T-helper 22 cell (primary cell): Measurements from ENCODE around the gene MIX23.
"Not testable (repeated sequence)": the region's sequence is repeated elsewhere in the genome, so short reads cannot be mapped to it uniquely, and the experiment has no call there.

Source experiments
- DNase-seq: peaks from one replicate; pipeline ENCODE4 v3.0.0-alpha.2; 2020; ENCODE audit warnings: low read depth

MIX23 gene

DNA sequence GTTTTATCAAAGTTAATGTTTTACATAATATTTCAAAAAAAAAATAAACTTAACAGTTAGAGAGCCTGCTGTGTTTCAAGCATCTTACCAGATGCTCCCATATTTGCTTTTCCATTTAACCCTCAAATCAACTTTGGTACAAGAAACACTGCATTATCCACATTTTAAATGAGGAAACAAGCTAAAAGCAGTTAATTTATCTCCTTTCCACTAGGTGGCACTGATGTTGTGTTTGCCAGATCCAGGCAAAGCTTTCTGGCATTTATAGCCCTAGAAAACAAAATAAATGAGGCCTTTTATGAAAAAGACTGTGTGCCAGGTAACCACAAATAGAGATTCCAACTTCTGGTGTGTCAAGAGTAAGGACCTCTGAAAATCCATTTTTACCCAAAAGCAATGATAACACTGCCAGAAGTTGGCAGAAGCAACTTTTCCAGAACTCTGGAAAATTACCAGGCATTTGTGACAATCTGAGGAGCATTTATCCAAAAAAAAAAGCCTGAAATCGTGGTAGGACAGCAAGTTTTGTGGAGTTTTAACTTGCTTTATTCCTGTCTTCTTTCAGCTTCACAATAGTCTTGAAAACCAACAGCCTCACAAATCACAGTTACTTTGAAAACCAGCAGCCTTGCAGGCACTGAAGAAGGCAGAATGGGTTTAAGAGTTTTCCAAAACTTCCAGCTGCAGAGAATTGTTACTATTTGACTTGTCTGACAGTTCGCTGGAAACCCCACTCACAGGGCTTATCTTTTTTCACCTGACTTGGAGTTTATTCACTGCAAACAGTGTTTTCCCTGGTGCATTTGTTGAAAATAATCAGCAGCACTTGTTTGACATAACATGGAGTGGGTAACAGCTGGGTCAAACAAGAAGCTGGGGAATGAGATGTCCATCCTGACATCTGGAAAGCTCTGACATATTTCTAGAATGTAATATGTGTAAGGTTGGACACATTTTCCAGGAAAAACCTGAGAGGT, 10.1 kb upstream of the MIX23 start:
- DNase-seq = no peak

GRCh38 chr3:122391681-122392446, 8.8 kb upstream of the MIX23 start:
- DNase-seq = no peak

DNA sequence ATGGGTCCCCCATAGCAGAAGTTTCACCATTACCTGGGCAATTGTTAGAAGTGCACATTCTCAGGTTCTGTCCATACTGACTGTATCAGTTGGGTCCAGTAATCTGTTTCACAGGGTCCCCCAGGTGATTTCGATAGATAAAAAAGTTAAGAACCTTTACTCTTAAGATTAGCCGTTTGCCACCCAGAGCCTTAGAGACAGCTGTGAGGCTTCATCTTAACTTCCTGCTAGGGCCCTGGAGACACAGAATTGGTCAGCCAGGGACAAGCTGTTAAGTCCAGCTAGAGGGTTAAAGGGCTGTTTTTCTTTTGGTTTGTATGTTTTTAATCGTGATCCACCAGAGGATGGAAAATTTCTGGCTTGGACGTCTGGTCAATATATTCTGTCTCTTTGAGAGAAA, 7.6 kb upstream of the MIX23 start:
- no peak for DNase-seq

DNA sequence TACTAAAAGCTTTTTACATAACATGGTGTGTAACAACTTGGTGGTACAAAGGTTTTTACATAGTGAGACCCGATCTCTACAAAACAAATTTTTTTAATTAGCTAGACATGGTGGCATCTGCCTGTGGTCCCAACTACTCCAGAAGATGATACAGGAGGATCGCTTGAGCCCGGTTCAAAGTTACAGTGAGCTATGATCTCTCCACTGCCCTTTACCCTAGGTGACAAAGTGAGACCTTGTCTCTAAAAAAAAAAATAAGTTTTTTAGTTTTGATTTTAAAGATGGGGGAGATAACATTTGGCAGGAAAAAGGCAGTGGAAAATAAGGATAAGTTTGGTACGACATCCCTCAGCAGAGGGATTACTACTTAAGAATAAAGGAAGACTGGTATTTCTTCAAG, 6.9 kb upstream of the MIX23 start:
- DNase-seq = no peak

GRCh38 chr3:122389197-122389596, 6.2 kb upstream of the MIX23 start:
- DNase-seq = no peak

- DNase-seq = no peak
These were observed 4.7 kb upstream of the MIX23 start for GRCh38 chr3:122387709-122388108.

DNA sequence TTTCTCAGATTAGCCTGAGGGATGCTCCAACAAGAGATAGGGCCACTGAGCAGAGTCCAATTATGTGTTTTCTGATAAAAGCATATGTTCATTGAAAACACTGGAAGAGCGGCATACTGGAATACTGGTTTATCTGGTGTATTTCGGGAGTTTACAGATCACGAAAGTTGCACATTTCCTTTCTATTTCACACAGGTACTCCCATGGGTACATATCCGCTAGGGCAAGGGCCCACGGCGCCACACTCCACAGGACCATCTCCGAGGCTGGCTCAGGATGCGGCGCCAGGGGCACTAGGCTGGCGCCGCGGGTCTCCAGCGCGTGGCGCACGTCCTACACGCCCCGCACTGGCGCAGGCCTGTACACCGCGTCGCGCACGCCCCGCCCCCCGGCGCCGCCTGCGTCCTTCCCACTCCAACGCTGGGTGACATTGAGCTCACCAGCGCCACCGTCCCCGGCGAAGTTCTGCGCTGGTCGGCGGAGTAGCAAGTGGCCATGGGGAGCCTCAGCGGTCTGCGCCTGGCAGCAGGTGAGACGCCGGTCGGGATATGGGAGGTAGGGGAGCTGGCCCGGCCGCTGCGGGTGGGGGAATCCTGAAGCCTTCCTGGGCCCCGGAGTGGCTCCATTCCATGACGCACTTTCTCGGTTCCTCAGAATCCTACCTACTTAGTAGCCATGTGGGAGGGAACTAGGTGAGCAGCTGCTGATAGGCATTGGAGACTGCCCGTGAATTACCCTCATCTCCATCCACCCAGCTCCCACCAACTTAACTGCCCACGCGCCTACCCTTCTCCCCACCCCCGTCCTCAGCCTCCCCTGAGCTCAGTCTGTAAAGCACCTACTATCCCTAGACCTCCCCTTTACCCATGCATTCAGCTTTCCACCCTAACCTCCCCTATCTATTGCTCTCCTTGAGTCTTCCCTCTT, 1.0 kb upstream of the MIX23 start, which contains the start of gene FAM162A:
Gene FAM162A, plus strand, starts transcription at position 412 of the 927 bp plus-strand sequence. Its CDS starts 84 bp downstream, at position 496.
- peak; percentile 87 for DNase-seq

- no peak for DNase-seq
These were observed 5.1 kb downstream of the MIX23 start for GRCh38 chr3:122377975-122378374.

GRCh38 chr3:122374034-122374433, 9.0 kb downstream of the MIX23 start:
- no peak for DNase-seq

DNA sequence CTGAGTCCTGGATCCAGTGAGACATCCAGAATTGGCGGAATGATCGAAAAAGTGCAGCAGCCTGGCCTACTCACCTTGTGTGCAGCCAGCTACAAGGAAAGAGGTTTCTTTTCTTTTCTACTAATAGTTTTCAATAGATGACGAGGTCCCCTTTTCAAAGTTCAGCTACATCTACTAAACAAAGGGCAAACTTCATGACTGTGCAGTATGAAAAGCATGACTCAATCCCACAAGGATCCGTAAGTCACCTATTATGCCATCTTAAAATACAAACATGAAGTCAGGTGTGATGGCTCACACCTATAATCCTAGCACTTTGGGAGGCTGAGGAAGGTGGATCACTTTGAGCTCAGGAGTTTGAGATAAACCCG, 16.7 kb downstream of the MIX23 start:
- no peak for DNase-seq

DNA sequence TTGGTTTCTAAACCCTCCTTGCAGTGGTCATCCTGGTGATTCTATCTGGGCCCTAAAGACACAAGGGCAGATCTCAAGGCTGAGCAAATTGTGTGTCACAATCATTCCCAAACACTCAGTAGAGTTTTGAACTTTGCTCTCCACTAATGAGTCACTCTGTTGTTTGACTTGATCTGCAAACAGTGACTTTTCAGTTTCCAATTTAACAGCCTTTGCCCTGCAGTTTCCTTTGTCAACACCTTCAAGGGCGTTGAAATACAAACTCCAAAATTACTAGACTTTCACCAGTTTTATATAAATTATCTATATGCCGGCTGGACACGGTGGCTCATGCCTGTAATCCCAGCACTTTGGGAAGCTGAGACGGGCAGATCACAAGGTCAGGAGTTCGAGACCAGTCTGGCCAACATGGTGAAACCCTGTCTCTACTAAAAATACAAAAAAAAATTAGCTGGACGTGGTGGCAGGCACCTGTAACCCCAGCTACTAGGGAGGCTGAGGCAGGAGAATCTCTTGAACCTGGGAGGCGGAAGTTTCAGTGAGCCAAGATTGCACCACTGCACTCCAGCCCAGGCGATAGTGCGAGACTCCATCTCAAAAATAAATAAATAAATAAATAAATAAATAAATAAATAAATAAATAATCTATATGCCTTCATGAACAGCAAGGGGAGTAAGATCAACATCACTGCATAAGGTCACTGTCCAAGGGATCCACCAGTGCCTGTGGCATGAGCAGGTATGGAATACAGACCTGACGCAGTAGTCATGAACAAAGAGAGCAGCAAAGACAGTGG, 17.3 kb downstream of the MIX23 start:
- not testable (repeated sequence) for DNase-seq

GRCh38 chr3:122365073-122365472, 18.0 kb downstream of the MIX23 start:
- DNase-seq = no peak

GRCh38 chr3:122364490-122364889, 18.5 kb downstream of the MIX23 start:
- DNase-seq = no peak

DNA sequence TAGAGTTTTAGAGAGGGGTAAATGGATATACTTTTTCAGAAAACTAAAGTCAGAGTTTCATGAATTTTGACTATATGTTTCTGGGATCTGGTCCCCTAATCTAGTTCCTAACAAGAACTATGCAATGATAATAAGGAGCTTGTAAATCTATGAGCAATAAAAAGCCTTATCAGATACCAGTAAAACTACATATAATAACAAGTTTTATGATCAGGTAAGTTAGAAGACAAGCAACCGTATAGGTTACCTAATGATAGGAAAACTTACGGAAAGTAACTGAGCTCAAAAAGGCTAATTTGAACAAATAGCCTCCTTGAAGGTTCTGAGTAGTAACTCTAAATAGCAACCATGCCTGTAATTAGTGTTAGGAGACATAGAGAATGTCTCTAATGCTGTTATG, 21.0 kb downstream of the MIX23 start:
- no peak for DNase-seq

DNA sequence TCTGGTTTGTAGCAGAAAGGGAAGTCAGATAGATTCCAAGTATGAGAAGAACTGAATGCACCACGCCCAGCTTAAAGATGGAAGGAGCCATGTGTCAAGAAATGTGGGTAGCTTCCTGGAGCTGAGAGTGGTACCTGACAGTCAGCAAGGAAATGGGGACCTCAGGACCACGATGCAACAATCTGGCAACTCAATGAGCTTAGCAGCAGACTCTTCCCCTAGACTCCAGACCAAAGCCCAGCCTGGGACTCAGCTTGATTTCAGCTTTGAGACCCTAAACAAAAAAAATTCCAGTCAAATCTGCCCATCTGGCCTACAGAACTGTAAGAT, 24.4 kb downstream of the MIX23 start:
- no peak for DNase-seq

GRCh38 chr3:122357828-122358702, 25.0 kb downstream of the MIX23 start:
- no peak for DNase-seq

- no peak for DNase-seq
These were observed 26.6 kb downstream of the MIX23 start for GRCh38 chr3:122356402-122356801.

GRCh38 chr3:122355612-122356011, 27.4 kb downstream of the MIX23 start:
- DNase-seq = no peak

DNA sequence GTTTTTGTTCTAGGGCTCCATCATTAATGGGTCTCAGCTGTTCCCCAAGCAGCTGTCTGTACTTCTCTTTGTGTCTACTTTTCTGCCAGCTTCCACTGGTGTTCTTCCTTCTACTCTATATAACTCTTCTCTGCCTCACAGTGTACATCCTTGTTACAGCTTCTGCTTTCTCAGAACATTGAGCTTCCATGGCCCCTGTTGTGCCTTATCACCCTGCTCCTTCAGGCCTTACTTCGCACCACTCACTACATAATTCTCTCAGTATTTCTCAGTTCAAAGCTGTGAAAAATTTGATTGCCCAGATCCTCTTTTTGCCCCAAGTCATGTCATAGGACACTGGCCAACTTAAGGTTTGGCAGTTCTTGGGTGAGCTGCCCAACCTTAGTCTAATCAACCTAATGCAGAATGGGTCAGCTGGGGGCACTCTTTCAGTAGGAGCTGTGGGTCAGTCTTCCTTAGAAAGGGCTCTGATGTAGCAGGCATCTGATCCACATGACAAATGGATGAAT, 29.1 kb downstream of the MIX23 start:
- no peak for DNase-seq

GRCh38 chr3:122353215-122353614, 29.8 kb downstream of the MIX23 start:
- no peak for DNase-seq
